Gastrocnemius medialis (tissue), 4 donors: ENCODE results near the gene RGMB. TPM values are rescaled to one million over a fixed set of nuclear protein-coding genes. Genes with fewer than 3 reads are reported as not detected.

Experiments
- ATAC-seq, 2 donors: fragments of 150-250 bp; one replicate each; pipeline ENCODE4 v1.9.1; 2016
- DNase-seq, 2 donors: peaks; one replicate each; pipeline ENCODE4 v3.0.0-alpha.2; 2019
- H3K27ac ChIP-seq, 4 donors: fragments of 200-600 bp; sonication (generic); 1 replicate in 1 of 4; 2 replicates in 3 of 4; pipeline ENCODE4 v1.5.1; 2016 to 2018; ENCODE audit warnings: mild to moderate bottlenecking in 2 of 4, moderate library complexity in 1 of 4
- H3K27me3 ChIP-seq, 3 donors: fragments of 200-600 bp; sonication (generic) in 2 of 3; 1 replicate in 1 of 3; 2 replicates in 2 of 3; pipeline versions ENCODE4 v1.5.1 to v1.6.0; 2016 to 2019; ENCODE audit warnings: mild to moderate bottlenecking in 1 of 3, moderate library complexity in 1 of 3
- H3K36me3 ChIP-seq, 2 donors: fragments of 200-600 bp; sonication (generic) in 1 of 2; one replicate each; pipeline ENCODE4 v1.5.1; 2017 to 2018
- H3K4me1 ChIP-seq, 2 donors: fragments of 200-600 bp; sonication (generic) in 1 of 2; one replicate each; pipeline ENCODE4 v1.5.1; 2016 to 2017; ENCODE audit warnings: mild to moderate bottlenecking in 2 of 2
- H3K4me3 ChIP-seq, 4 donors: fragments of 200-600 bp; sonication (generic) in 3 of 4; 1 replicate in 1 of 4; 2 replicates in 3 of 4; pipeline ENCODE4 v1.5.1; 2016 to 2019; ENCODE audit warnings: mild to moderate bottlenecking in 2 of 4
- H3K9me3 ChIP-seq, 3 donors: fragments of 200-600 bp; sonication (generic) in 2 of 3; 1 replicate in 1 of 3; 2 replicates in 2 of 3; pipeline ENCODE4 v1.5.1; 2016 to 2019
- CTCF ChIP-seq, 5 experiments: fragments of 450-650 bp in 3 of 5; fragments of 200-600 bp in 2 of 5; sonication (generic) in 2 of 5; IDR thresholded peaks in 4 of 5; conservative IDR thresholded peaks in 1 of 5; 1 replicate in 4 of 5; 2 replicates in 1 of 5; pipeline ENCODE4 v1.5.1; 2016 to 2019; ENCODE audit warnings: antibody characterized with exemption in 5 of 5, mild to moderate bottlenecking in 3 of 5, moderate library complexity in 3 of 5
- POLR2A ChIP-seq, 2 donors: fragments of 450-650 bp; IDR thresholded peaks; one replicate each; pipeline ENCODE4 v1.6.1; 2017; ENCODE audit warnings: antibody characterized with exemption in 2 of 2, mild to moderate bottlenecking in 2 of 2, moderate library complexity in 2 of 2
- in situ Hi-C, 4 donors: fragments of 200-750 bp; cut with MboI; loops; one replicate each; pipeline versions ENCODE4 v1.15.0 to v1.8.0; 2017; ENCODE audit warnings: low sequenced_read_pairs in 4 of 4
- intact Hi-C: fragments of 100-400 bp; cut with DNase I; formaldehyde crosslinking; loops from one replicate; pipeline ENCODE4 v1.15.1; 2023; ENCODE audit warnings: low total_unique reads
- total RNA-seq, 4 donors: library from RNA; depleted of rRNA; stranded (reverse); fragments of >200 nt; gene quantifications; one replicate each; pipeline versions ENCODE4 v1.1.0 to v1.2.3, GENCODE V29; 2016

The RGMB gene
- total RNA-seq, 4 donors from 2014 or later = 11.2 to 57.8 (median 25.9) TPM

- TF ChIP-seq CTCF (IDR thresholded peaks at IDR 0.05 in 4 of 5, conservative IDR thresholded peaks at IDR 0.05 in 1 of 5) (no peak), POLR2A (IDR thresholded peaks at IDR 0.05) (no peak)
- in situ Hi-C loops = no loop called here
- intact Hi-C loops = no loop called here
These were observed 25.4 kb downstream of the RGMB start for GRCh38 chr5:98798847-98799246.

GRCh38 chr5:98804066-98804465, 30.6 kb downstream of the RGMB start:
- ATAC-seq (no peak), DNase-seq (no peak)
- Histone ChIP-seq H3K27me3 (no peaks in the 10 kb centered on the region), H3K36me3 (no peaks in the 10 kb centered on the region), H3K4me3 (no peak overlapping the region), H3K27ac (no peak overlapping the region), H3K9me3 (peaks cover 0 to 6% (median 4%) of the 10 kb centered on the region in 3 donors), H3K4me1 (no peaks in the 10 kb centered on the region)
- in situ Hi-C loops = loop anchor here in 1 of 4 donors (25.0 kb wide), 1 partner anchor 1592 kb away; no protein-coding TSS in a partner anchor
- no peak for TF ChIP-seq CTCF (IDR thresholded peaks at IDR 0.05 in 4 of 5, conservative IDR thresholded peaks at IDR 0.05 in 1 of 5)
- no peak for TF ChIP-seq POLR2A (IDR thresholded peaks at IDR 0.05)
- intact Hi-C loops = no loop called here

More at GRCh38 chr5:98798847-98799246, 25.4 kb downstream of the RGMB start:
- peaks cover 9 to 22% of the 10 kb centered on the region in 2 donors for H3K4me1 ChIP-seq
- H3K4me3 ChIP-seq = no peak overlapping the region
- ATAC-seq (no peak), DNase-seq (no peak)
- no peak overlapping the region for H3K27ac ChIP-seq
- H3K27me3 ChIP-seq = no peaks in the 10 kb centered on the region
- no peaks in the 10 kb centered on the region for H3K9me3 ChIP-seq
- no peaks in the 10 kb centered on the region for H3K36me3 ChIP-seq

DNA sequence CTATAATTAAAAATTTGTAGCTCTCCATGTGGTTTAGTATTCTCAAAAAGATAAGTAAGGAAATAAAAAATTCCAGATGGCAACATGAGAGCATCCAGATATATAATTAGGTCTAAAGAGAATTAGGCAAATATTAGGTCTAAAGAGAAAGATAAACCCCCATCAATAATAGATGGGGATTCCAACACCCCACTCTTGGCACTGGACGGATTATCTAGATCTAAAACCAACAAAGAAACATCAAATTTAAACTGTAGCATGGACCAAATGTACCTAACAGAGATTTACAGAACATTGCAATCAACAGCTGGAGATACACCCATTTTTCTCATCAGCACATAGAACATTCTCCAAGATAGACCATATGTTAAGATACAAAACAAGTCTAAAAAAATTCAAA, 31.6 kb downstream of the RGMB start:
- no peaks in the 10 kb centered on the region for H3K4me1 ChIP-seq
- H3K36me3 ChIP-seq = no peaks in the 10 kb centered on the region
- ATAC-seq (no peak), DNase-seq (no peak)
- in situ Hi-C loops = loop anchor here in 1 of 4 donors (25.0 kb wide), 1 partner anchor 1593 kb away; no protein-coding TSS in a partner anchor
- no peaks in the 10 kb centered on the region for H3K27me3 ChIP-seq
- H3K4me3 ChIP-seq = no peak overlapping the region
- intact Hi-C loops = no loop called here
- H3K27ac ChIP-seq = no peak overlapping the region
- no peak for TF ChIP-seq CTCF (IDR thresholded peaks at IDR 0.05 in 4 of 5, conservative IDR thresholded peaks at IDR 0.05 in 1 of 5)
- TF ChIP-seq POLR2A (IDR thresholded peaks at IDR 0.05) = no peak
- H3K9me3 ChIP-seq = peaks cover 0 to 6% (median 4%) of the 10 kb centered on the region in 3 donors

- no peaks in the 10 kb centered on the region for H3K27me3 ChIP-seq
- H3K4me3 ChIP-seq = no peak overlapping the region
- H3K4me1 ChIP-seq = no peaks in the 10 kb centered on the region
- DNase-seq (no peak), ATAC-seq (no peak)
- peaks cover 0 to 6% (median 4%) of the 10 kb centered on the region in 3 donors for H3K9me3 ChIP-seq
- no peak overlapping the region for H3K27ac ChIP-seq
- no peaks in the 10 kb centered on the region for H3K36me3 ChIP-seq
- intact Hi-C loops (no loop called here), in situ Hi-C loops (loop anchor here in 1 of 4 donors (25.0 kb wide), 1 partner anchor 1596 kb away; no protein-coding TSS in a partner anchor)
- TF ChIP-seq POLR2A (IDR thresholded peaks at IDR 0.05) = no peak
- no peak for TF ChIP-seq CTCF (IDR thresholded peaks at IDR 0.05 in 4 of 5, conservative IDR thresholded peaks at IDR 0.05 in 1 of 5)
These were observed 34.3 kb downstream of the RGMB start for GRCh38 chr5:98807806-98808205.

DNA sequence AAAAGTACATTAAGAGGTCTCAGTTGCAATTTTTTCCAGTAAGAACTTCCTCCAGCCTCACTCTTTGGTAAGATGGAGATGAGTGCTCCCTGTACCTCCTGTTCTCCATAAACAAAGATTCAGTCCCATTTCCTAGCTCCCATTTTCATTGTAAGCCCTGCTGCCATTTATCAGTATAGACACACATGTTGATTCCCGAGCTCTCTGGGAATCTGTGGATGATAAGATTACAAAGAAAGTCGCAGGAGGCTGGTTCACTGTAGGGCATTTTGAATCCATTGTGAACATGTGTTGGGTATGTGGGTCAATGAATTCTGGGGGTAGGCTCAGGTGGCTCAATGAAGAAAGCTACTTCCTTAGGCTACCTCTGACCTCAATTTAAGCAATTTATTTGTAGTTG, 36.7 kb downstream of the RGMB start:
- Histone ChIP-seq H3K4me3 (no peak overlapping the region), H3K9me3 (peaks cover 0 to 6% (median 4%) of the 10 kb centered on the region in 3 donors), H3K36me3 (no peaks in the 10 kb centered on the region), H3K27me3 (no peaks in the 10 kb centered on the region), H3K27ac (no peak overlapping the region), H3K4me1 (no peaks in the 10 kb centered on the region)
- no peak for DNase-seq
- intact Hi-C loops = no loop called here
- in situ Hi-C loops = loop anchor here in 1 of 4 donors (25.0 kb wide), 1 partner anchor 1598 kb away; no protein-coding TSS in a partner anchor
- no peak for ATAC-seq
- TF ChIP-seq POLR2A (IDR thresholded peaks at IDR 0.05) (no peak), CTCF (IDR thresholded peaks at IDR 0.05 in 4 of 5, conservative IDR thresholded peaks at IDR 0.05 in 1 of 5) (no peak)
